ENCODE measurements around the gene CAMKMT. TPM values are rescaled to one million over a fixed set of nuclear protein-coding genes. Genes with fewer than 3 reads are reported as not detected.

Gene CAMKMT
- total and polyA plus RNA-seq, 8 donors, result 1.4 to 27.4 (median 6.2) TPM

GRCh38 chr2:44802777-44803424, 441.2 kb downstream of the CAMKMT start:
- WGBS, 5 donors, result 6 to 16% (median 12%) methylated on average over 26 to 27 of the region's 27 CpGs
- Histone ChIP-seq H3K9me3 (peaks cover 0 to 3% (median 0%) of the 10 kb centered on the region in 4 donors), H3K4me1 (peaks cover 11 to 20% (median 17%) of the 10 kb centered on the region in 4 donors), H3K4me3 (peak overlapping the region; percentile 16 to 42 (median 17)), H3K27me3 (peaks cover 12 to 100% (median 70%) of the 10 kb centered on the region in 3 donors), H3K36me3 (no peaks in the 10 kb centered on the region), H3K27ac (no peak overlapping the region)
- intact Hi-C loops (cut with DNase I; ENCODE audit: low total_unique reads), result no loop called here
- peak; percentile 24 to 33 for DNase-seq
- no peak for TF ChIP-seq EP300 (IDR thresholded peaks at IDR 0.05)
- TF ChIP-seq POLR2AphosphoS5 (IDR thresholded peaks at IDR 0.05), result no peak
- TF ChIP-seq CTCF (IDR thresholded peaks at IDR 0.05), result no peak
- no peak for TF ChIP-seq POLR2A (IDR thresholded peaks at IDR 0.05)

GRCh38 chr2:44804406-44805265, 442.9 kb downstream of the CAMKMT start:
- Histone ChIP-seq H3K27ac (no peak overlapping the region), H3K4me3 (no peak overlapping the region), H3K4me1 (peaks cover 11 to 20% (median 17%) of the 10 kb centered on the region in 4 donors), H3K27me3 (peaks cover 12 to 100% (median 56%) of the 10 kb centered on the region in 3 donors), H3K36me3 (no peaks in the 10 kb centered on the region), H3K9me3 (peaks cover 0 to 3% (median 0%) of the 10 kb centered on the region in 4 donors)
- no peak for DNase-seq
- WGBS, 5 donors, result 34 to 41% (median 38%) methylated on average over 12 of the region's 12 CpGs
- TF ChIP-seq CTCF (IDR thresholded peaks at IDR 0.05), result no peak
- no peak for TF ChIP-seq POLR2A (IDR thresholded peaks at IDR 0.05)
- TF ChIP-seq EP300 (IDR thresholded peaks at IDR 0.05), result no peak
- TF ChIP-seq POLR2AphosphoS5 (IDR thresholded peaks at IDR 0.05), result no peak
- intact Hi-C loops (cut with DNase I; ENCODE audit: low total_unique reads), result no loop called here

- WGBS, 5 donors, result 15 to 18% (median 16%) methylated on average over 14 to 16 of the region's 16 CpGs
- H3K27me3 ChIP-seq, result peaks cover 5 to 99% (median 46%) of the 10 kb centered on the region in 3 donors
- intact Hi-C loops (cut with DNase I; ENCODE audit: low total_unique reads), result no loop called here
Measured at GRCh38 chr2:44805401-44806235, 443.9 kb downstream of the CAMKMT start.

More at GRCh38 chr2:44805401-44806235, 443.9 kb downstream of the CAMKMT start:
- no peak for TF ChIP-seq CTCF (IDR thresholded peaks at IDR 0.05)
- TF ChIP-seq POLR2A (IDR thresholded peaks at IDR 0.05), result no peak
- no peak for TF ChIP-seq EP300 (IDR thresholded peaks at IDR 0.05)
- TF ChIP-seq POLR2AphosphoS5 (IDR thresholded peaks at IDR 0.05), result no peak
- Histone ChIP-seq H3K4me1 (peaks cover 11 to 20% (median 17%) of the 10 kb centered on the region in 4 donors), H3K4me3 (no peak overlapping the region), H3K27ac (no peak overlapping the region), H3K9me3 (peaks cover 0 to 3% (median 0%) of the 10 kb centered on the region in 4 donors), H3K36me3 (no peaks in the 10 kb centered on the region)
- no peak for DNase-seq
